GM18867 (cell line): ENCODE measurements around the gene ESYT2.
"Not testable (repeated sequence)": the region's sequence is repeated elsewhere in the genome, so short reads cannot be mapped to it uniquely, and the experiment has no call there.

Source experiments
- ATAC-seq: cut with Tn5 transposase; IDR thresholded peaks from one replicate; pipeline ENCODE4 v1.9.1; 2021; ENCODE audit warnings: mild to moderate bottlenecking, moderate library complexity; ENCODE audit not compliant: unreplicated experiment

The ESYT2 gene

DNA sequence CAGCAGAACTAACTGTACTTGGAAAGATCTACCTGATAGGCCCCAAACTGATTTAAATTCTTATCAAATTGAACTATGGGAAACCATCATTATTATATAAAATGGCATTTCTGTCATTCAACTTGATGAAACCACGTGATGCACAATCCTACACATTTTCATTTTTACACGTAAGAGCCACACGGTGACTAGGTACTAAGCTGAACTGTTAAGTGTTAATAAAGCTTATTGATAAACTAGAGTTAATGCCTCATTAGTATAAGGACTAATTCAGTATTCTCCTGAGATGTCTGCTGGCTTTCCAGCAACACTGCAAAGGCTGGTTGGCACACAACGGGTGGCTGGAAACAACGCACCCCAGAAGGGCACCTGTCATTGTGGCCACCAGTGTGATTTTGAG is 129.3 kb downstream of the ESYT2 start:
- ATAC-seq: no peak

GRCh38 chr7:158699341-158699740 is 130.0 kb downstream of the ESYT2 start:
- no peak for ATAC-seq

DNA sequence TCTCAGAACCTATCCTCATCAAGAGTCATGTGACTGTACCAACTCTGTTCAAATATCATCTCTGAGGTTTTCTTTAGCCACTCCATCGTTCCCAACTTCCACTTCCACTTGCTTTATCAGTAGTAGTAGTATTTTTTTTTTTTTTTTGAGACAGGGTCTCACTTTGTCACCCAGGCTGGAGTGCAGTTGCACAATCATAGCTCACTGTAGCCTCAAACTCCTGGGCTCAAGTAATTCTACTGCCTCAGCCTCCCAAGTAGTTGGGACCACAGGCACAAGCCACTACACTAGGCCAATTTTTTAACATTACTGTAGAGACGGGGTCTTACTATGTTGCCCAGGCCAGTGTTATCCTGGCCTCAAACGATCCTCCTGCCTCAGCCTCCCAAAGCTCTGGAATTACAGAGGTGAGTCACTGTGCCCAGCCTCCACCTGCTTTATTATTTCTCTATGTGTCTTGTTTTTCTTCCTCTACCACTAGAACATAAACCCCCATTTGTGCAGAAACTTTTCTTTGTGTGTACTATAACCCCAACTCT is 130.6 kb downstream of the ESYT2 start:
- no peak for ATAC-seq

GRCh38 chr7:158697597-158697996 is 131.7 kb downstream of the ESYT2 start:
- ATAC-seq: not testable (repeated sequence)

- peak; percentile 73 for ATAC-seq
Observed at GRCh38 chr7:158695726-158696452, 133.4 kb downstream of the ESYT2 start.

DNA sequence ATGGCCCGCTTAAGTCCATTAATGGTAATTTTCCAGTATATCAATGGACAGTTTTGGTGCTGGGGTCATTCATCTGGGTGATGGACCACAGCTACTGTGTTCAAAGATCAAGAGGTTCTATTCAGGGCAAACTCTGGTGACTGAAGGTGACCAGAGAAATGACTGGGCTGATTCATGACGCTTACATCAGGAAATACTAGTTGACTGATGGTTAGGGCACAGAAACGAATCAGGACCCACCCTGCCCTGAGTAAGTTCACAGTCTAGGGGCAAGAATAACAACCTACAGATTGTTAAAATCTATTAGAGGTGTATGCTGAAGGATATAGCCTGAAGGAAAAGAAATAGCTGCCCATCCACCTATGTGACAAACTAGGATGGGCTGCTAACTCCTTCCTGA is 134.3 kb downstream of the ESYT2 start:
- no peak for ATAC-seq

GRCh38 chr7:158694650-158695049 is 134.7 kb downstream of the ESYT2 start:
- ATAC-seq: no peak

GRCh38 chr7:158689488-158689887 is 139.8 kb downstream of the ESYT2 start:
- no peak for ATAC-seq

- ATAC-seq: no peak
Observed at GRCh38 chr7:158687406-158687805, 141.9 kb downstream of the ESYT2 start.

- ATAC-seq: no peak
Observed at GRCh38 chr7:158685693-158686092, 143.6 kb downstream of the ESYT2 start.

- ATAC-seq: no peak
Observed at GRCh38 chr7:158684329-158684728, 145.0 kb downstream of the ESYT2 start.

DNA sequence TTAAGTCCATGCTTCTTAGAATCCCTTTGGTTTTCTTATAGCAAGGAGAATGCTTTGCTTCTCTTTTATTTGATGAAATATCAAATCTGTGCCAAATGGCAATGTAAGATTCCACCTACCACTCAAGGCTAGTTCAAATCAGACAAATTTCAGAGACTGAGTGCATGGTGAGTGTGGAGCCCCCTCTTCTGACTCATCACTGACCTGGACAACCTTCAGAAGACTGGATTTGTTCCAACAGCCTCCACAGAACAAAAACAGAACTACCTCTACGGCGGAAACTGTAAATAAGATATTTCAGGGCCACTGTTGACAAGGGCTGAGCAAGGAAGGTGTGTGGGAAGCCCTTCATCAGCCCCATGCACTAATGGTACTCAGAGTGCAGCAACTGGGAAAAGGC is 145.8 kb downstream of the ESYT2 start:
- no peak for ATAC-seq

GRCh38 chr7:158682456-158682855 is 146.9 kb downstream of the ESYT2 start:
- ATAC-seq: no peak
